ENCODE measurements around the gene BTG4. TPM values are rescaled to one million over a fixed set of nuclear protein-coding genes. Genes with fewer than 3 reads are reported as not detected.
A peak's percentile ranks its signal among the peaks of the same experiment; 100 is the strongest.

Gene BTG4
- total and polyA plus RNA-seq, 9 of the 15 experiments (the other 6 are each of a cell fraction or from before 2014, with no cell fraction given), result not detected

DNA sequence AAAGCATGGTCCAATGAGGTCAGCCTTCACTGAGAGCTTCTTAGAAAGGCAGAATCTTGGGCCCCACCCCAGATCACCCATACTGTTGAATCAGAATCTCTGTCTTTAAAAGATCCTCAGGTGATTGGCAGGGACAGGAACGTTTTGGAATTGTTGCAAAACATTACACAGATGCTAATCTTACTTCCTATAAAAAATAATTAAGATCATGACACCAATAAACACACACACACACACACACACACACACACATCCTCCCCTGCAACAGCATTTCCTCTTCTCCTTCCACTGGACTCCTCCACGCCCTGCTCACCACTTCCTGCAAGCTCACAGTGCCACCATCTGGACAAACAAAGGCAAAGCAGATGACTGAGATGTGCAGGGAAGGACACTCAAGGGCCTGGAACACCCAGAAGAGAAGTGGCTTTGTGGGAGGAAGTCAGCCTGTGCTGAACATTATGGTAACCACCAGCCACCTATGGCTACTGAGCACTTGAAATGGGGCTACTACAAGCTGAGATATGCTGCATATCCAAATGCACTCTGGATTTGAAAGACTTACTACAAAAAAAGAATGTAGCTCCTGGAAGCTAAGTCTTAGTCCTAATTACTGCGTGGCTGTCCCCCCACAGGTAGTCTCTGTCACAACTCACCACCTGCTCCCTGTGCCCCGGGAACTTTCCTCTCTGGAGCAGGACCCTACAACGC lies 65.6 kb downstream of the BTG4 start:
- H3K79me2 ChIP-seq (ENCODE audit: control insufficient read depth, insufficient read depth, low read length), result no peaks in the 10 kb centered on the region
- DNase-seq (ENCODE audit: extremely low read depth in 1 of 4, low spot score in 3 of 4), result peak; percentile 78 to 84 (median 82)
- no TSS peak for BruUV-seq (replicated peaks)
- H3K4me2 ChIP-seq (ENCODE audit: insufficient read depth, low read length), result no peak overlapping the region
- CTCF ChIA-PET (ENCODE audit: low intra/inter-chr PET ratio), result interaction anchor here (0.7 to 1.9 kb wide), 4 partner anchors 9 to 1245 kb away, joined by 3 to 15 read pairs (median 5); no protein-coding TSS in a partner anchor
- H3K27ac ChIP-seq (ENCODE audit: extremely low read depth, low read depth, low read length), result no peak overlapping the region
- peaks cover 0 to 11% of the 10 kb centered on the region in 2 experiments; a peak in 2 of 5 replicates for H3K27me3 ChIP-seq (ENCODE audit: control insufficient read depth in 2 of 2, insufficient read depth in 2 of 2, low read length in 2 of 2)
- no peaks in the 10 kb centered on the region for H3K9me3 ChIP-seq (replicated peaks; ENCODE audit: control insufficient read depth, insufficient read depth, low read depth, low read length)
- intact Hi-C loops (cut with micrococcal nuclease) (loop anchor here (1.0 to 5.0 kb wide), 2 partner anchors 163 to 1244 kb away; no protein-coding TSS in a partner anchor), in situ Hi-C loops (cut with MboI) (loop anchor here (10.0 kb wide), 2 partner anchors 162 to 982 kb away; no protein-coding TSS in a partner anchor)
- no peaks in the 10 kb centered on the region for H4K20me1 ChIP-seq (replicated peaks; ENCODE audit: control insufficient read depth, insufficient read depth, low read length)
- H3K9me1 ChIP-seq (ENCODE audit: control insufficient read depth, insufficient read depth, low read length), result no peaks in the 10 kb centered on the region
- H3K4me3 ChIP-seq, result no peak overlapping the region
- WGBS (ENCODE audit: insufficient coverage, low coverage, missing lambda C conversion rate), result 3% methylated on average over 5 of the region's 5 CpGs
- 0 out of 2 replicates have a peak overlapping the region, but pooled peaks have one; percentile 32 for H2AFZ ChIP-seq (ENCODE audit: low read depth, low read length)
- POLR2A ChIA-PET, result interaction anchor here (0.9 kb wide), 1 partner anchor 26 kb away, joined by 3 read pairs; no protein-coding TSS in a partner anchor
- ATAC-seq, result peak; percentile 99
- FAIRE-seq, result peak; percentile 99
- H3K36me3 ChIP-seq (ENCODE audit: control insufficient read depth, insufficient read depth, low read length), result no peaks in the 10 kb centered on the region
- no peak overlapping the region for H3K9ac ChIP-seq (ENCODE audit: insufficient read depth in 1 of 2, low read depth in 2 of 2, low read length in 2 of 2)
- H3K4me1 ChIP-seq (replicated peaks in 1 of 2; ENCODE audit: control insufficient read depth in 2 of 2, insufficient read depth in 2 of 2, low read length in 2 of 2), result no peaks in the 10 kb centered on the region
- TF ChIP-seq POU5F1 (IDR thresholded peaks at IDR 0.05; ENCODE audit: borderline replicate concordance, low read depth, low read length, partially characterized antibody), result no peak
- TF ChIP-seq ARHGAP35 (IDR thresholded peaks at IDR 0.05; ENCODE audit: partially characterized antibody), result no peak
- no peak for TF ChIP-seq PTTG1 (tag; IDR thresholded peaks at IDR 0.05; ENCODE audit: low read depth)
- no peak for TF ChIP-seq HMGN3 (IDR thresholded peaks at IDR 0.05; ENCODE audit: borderline replicate concordance, extremely low read depth, insufficient read length, low read depth, low read length)
- TF ChIP-seq CTBP1 (IDR thresholded peaks at IDR 0.05; ENCODE audit: borderline replicate concordance), result peak; percentile 64; the same call in 1 of the 2 replicates
- TF ChIP-seq AFF4 (CRISPR knock-in tag; IDR thresholded peaks at IDR 0.05), result no peak
- no peak for TF ChIP-seq ZBTB7A (IDR thresholded peaks at IDR 0.05; ENCODE audit: borderline replicate concordance, control insufficient read depth, low read depth, low read length)
- TF ChIP-seq SAFB (IDR thresholded peaks at IDR 0.05; ENCODE audit: borderline replicate concordance, low read depth, low read length), result no peak
- peak in 1 of 2 experiments; percentile 60; a peak in 2 of 4 replicates for TF ChIP-seq FOXK2 (conservative IDR thresholded peaks at IDR 0.05 in 1 of 2, IDR thresholded peaks at IDR 0.05 in 1 of 2; ENCODE audit: low read depth in 2 of 2)
- 0 out of 2 replicates have a peak, but pooled peaks have one; percentile 43 for TF ChIP-seq KLF16 (IDR thresholded peaks at IDR 0.05)

Measured in K562 (cell line).